Panc1 (cell line): ENCODE data around the gene TMEM170A. TPM values are rescaled to one million over a fixed set of nuclear protein-coding genes. Genes with fewer than 3 reads are reported as not detected.

Experiments used
- ATAC-seq: fragments of 200-7000 bp; cut with Tn5 transposase; 2 replicates; pipeline ENCODE4 v1.9.1; 2020; ENCODE audit warnings: mild to moderate bottlenecking, moderate library complexity
- BruUV-seq: library from RNA; stranded (reverse); fragments of 400-500 nt; replicated peaks from 2 replicates; lab custom pipeline; 2021; lab: Mats Ljungman, UMichigan
- CTCF ChIA-PET: fragments of 300-600 bp; sonication (Branson Sonifier 250); formaldehyde crosslinking; loops from one replicate; lab custom pipeline; 2022; ENCODE audit warnings: antibody characterized with exemption; lab: Charles Lee
- POLR2A ChIA-PET: fragments of 300-600 bp; sonication (Branson Sonifier 250); formaldehyde crosslinking; loops from one replicate; lab custom pipeline; 2022; ENCODE audit warnings: antibody characterized with exemption; lab: Charles Lee
- DNase-seq: peaks from one replicate; pipeline ENCODE4 v3.0.0-alpha.2; 2010; ENCODE audit warnings: low read depth, low spot score
- H3K27ac ChIP-seq: 2 replicates; pipeline ENCODE4 v1.5.1; 2011; ENCODE audit warnings: mild to moderate bottlenecking, low read length, inconsistent platforms
- H3K27me3 ChIP-seq: fragments of 200-500 bp; sonication (Bioruptor generic); 2 replicates; pipeline ENCODE4 v1.6.0; 2014; ENCODE audit warnings: low read length, inconsistent platforms; ENCODE audit not compliant: control insufficient read depth, insufficient read depth
- H3K36me3 ChIP-seq: fragments of 200-500 bp; sonication (Bioruptor generic); 2 replicates; pipeline ENCODE4 v1.5.1; 2014; ENCODE audit warnings: inconsistent platforms, mild to moderate bottlenecking, low read length, moderate library complexity; ENCODE audit not compliant: control insufficient read depth, insufficient read depth
- H3K4me1 ChIP-seq: 2 replicates; pipeline ENCODE4 v1.5.1; 2011; ENCODE audit warnings: inconsistent platforms, mild to moderate bottlenecking, low read length, moderate library complexity; ENCODE audit not compliant: control insufficient read depth, insufficient read depth
- H3K4me3 ChIP-seq, 2 experiments: 2 replicates each; pipeline ENCODE4 v1.5.1; 2011 to 2012; ENCODE audit warnings: low read depth in 2 of 2, low read length in 2 of 2, mild to moderate bottlenecking in 2 of 2, inconsistent platforms in 1 of 2, moderate library complexity in 1 of 2
- H3K9me3 ChIP-seq: fragments of 200-500 bp; sonication (Bioruptor generic); 2 replicates; pipeline ENCODE4 v1.5.1; 2014; ENCODE audit warnings: low read depth, mild to moderate bottlenecking, inconsistent platforms, low read length, moderate library complexity; ENCODE audit not compliant: control insufficient read depth, insufficient read depth
- POLR2AphosphoS5 ChIP-seq: IDR thresholded peaks from 2 replicates; pipeline ENCODE4 v1.6.1; 2012; ENCODE audit warnings: mild to moderate bottlenecking, low read depth, low read length, moderate library complexity
- SIN3A ChIP-seq: IDR thresholded peaks from 2 replicates; pipeline ENCODE4 v1.6.1; 2012; ENCODE audit warnings: low read depth, mild to moderate bottlenecking, low read length, moderate library complexity, borderline replicate concordance; ENCODE audit not compliant: insufficient read depth
- TCF7L2 ChIP-seq: IDR thresholded peaks from 2 replicates; pipeline ENCODE4 v1.6.1; 2011; ENCODE audit warnings: mild to moderate bottlenecking, low read depth, low read length, inconsistent platforms
- in situ Hi-C: cut with HindIII; loops from 2 replicates; pipeline ENCODE4 v1.10.0; 2016; ENCODE audit warnings: low sequenced_read_pairs, low pct_unique_long_range_greater_than_20kb
- intact Hi-C: fragments of 100-400 bp; cut with micrococcal nuclease; formaldehyde crosslinking; loops from one replicate; pipeline ENCODE4 v1.10.0; 2022; ENCODE audit not compliant: unreplicated experiment
- total RNA-seq: library from RNA; stranded (reverse); gene quantifications from one replicate; pipeline ENCODE4 v1.2.1, GENCODE V29; 2021; ENCODE audit not compliant: unreplicated experiment
- TF ChIP-seq, protein P1 (sequence below): fragments of 450-650 bp; IDR thresholded peaks from 2 replicates; pipeline ENCODE4 v1.5.1; 2017; ENCODE audit warnings: mild to moderate bottlenecking
- TF ChIP-seq, protein P2 (sequence below), 2 experiments: IDR thresholded peaks; 2 replicates each; pipeline ENCODE4 v1.6.1; 2011 to 2012; ENCODE audit warnings: low read depth in 2 of 2, control low read depth in 1 of 2, low read length in 1 of 2, mild to moderate bottlenecking in 1 of 2, moderate library complexity in 1 of 2; ENCODE audit not compliant: insufficient read depth in 1 of 2

The TMEM170A gene
- total RNA-seq, 1 experiment from 2014 or later = 19.0 TPM

DNA sequence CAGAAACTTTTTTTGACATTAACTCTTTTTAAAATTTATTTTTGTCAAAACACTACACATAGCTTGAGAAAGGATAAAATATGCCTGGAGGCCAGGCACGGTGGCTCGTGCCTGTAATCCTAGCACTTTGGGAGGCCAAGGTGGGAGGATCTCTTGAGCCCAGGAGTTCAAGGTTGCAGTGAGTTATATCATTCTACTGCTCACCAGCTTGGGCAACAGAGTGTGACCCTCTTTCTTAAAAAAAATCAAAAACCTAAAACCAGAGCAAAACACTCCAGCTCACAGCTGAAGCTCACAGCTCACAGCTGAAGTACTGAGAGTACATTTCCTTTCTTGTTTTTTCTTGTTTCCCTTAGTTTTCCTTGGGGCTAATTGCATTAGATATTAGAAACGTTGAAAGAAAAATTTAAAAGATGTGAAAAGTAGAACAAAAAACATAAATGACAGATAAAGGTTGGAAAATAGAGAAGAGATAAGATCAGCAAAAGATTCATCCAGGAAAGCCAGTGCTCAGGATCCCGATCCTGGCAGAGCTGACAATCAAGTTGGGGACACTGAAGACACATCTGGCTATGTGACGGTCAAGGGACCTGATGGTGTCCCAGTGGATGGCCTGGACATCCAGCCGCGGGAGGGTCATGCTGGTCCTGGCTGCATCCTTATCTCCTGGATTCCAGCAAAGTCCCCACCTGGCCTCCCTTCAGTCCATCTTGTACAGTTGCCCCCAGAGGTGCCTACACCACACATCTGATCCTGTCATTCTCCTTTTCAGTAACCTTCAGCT is 20.9 kb upstream of the TMEM170A start:
- no TSS peak for BruUV-seq
- in situ Hi-C loops (no loop called here), intact Hi-C loops (no loop called here)
- Histone ChIP-seq H3K9me3 (no peaks in the 10 kb centered on the region), H3K36me3 (no peaks in the 10 kb centered on the region), H3K4me1 (no peaks in the 10 kb centered on the region), H3K27ac (no peak overlapping the region), H3K27me3 (no peaks in the 10 kb centered on the region), H3K4me3 (no peak overlapping the region)
- POLR2A ChIA-PET = no interaction called here
- TF ChIP-seq, protein P1, sequence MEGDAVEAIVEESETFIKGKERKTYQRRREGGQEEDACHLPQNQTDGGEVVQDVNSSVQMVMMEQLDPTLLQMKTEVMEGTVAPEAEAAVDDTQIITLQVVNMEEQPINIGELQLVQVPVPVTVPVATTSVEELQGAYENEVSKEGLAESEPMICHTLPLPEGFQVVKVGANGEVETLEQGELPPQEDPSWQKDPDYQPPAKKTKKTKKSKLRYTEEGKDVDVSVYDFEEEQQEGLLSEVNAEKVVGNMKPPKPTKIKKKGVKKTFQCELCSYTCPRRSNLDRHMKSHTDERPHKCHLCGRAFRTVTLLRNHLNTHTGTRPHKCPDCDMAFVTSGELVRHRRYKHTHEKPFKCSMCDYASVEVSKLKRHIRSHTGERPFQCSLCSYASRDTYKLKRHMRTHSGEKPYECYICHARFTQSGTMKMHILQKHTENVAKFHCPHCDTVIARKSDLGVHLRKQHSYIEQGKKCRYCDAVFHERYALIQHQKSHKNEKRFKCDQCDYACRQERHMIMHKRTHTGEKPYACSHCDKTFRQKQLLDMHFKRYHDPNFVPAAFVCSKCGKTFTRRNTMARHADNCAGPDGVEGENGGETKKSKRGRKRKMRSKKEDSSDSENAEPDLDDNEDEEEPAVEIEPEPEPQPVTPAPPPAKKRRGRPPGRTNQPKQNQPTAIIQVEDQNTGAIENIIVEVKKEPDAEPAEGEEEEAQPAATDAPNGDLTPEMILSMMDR = no peak
- no peak for TF ChIP-seq TCF7L2
- no peak for TF ChIP-seq POLR2AphosphoS5
- no peak for TF ChIP-seq SIN3A
- TF ChIP-seq, protein P2, sequence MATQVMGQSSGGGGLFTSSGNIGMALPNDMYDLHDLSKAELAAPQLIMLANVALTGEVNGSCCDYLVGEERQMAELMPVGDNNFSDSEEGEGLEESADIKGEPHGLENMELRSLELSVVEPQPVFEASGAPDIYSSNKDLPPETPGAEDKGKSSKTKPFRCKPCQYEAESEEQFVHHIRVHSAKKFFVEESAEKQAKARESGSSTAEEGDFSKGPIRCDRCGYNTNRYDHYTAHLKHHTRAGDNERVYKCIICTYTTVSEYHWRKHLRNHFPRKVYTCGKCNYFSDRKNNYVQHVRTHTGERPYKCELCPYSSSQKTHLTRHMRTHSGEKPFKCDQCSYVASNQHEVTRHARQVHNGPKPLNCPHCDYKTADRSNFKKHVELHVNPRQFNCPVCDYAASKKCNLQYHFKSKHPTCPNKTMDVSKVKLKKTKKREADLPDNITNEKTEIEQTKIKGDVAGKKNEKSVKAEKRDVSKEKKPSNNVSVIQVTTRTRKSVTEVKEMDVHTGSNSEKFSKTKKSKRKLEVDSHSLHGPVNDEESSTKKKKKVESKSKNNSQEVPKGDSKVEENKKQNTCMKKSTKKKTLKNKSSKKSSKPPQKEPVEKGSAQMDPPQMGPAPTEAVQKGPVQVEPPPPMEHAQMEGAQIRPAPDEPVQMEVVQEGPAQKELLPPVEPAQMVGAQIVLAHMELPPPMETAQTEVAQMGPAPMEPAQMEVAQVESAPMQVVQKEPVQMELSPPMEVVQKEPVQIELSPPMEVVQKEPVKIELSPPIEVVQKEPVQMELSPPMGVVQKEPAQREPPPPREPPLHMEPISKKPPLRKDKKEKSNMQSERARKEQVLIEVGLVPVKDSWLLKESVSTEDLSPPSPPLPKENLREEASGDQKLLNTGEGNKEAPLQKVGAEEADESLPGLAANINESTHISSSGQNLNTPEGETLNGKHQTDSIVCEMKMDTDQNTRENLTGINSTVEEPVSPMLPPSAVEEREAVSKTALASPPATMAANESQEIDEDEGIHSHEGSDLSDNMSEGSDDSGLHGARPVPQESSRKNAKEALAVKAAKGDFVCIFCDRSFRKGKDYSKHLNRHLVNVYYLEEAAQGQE (IDR thresholded peaks at IDR 0.05; ENCODE audit: insufficient read depth in 1 of 2, low read depth in 2 of 2, low read length in 1 of 2) = no peak
- no peak for DNase-seq
- no peak for ATAC-seq
- CTCF ChIA-PET = no interaction called here

DNA sequence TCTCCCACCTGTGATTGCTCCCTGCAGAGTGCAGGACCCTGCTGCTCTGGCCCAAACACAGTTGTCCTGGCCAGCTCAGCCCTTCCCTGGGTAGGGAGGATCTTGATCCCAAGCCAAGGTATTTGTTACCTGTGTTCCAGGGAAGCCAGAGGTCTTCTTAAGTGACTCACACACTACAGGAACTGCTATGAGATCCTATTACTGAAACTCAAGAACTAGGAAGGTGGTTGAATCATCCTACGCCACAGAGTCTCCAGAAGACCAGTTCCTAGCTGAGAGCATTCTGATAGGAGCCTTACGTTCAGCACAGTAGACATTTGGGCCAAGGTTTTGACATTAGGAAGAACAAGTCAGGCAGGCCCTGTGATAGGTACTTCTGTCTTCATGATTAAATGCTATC is 18.7 kb upstream of the TMEM170A start:
- no peak for TF ChIP-seq TCF7L2
- TF ChIP-seq, protein P1 = no peak
- TF ChIP-seq POLR2AphosphoS5 = no peak
- TF ChIP-seq SIN3A = no peak
- TF ChIP-seq, protein P2 (IDR thresholded peaks at IDR 0.05; ENCODE audit: insufficient read depth in 1 of 2, low read depth in 2 of 2, low read length in 1 of 2) = no peak
- in situ Hi-C loops = no loop called here
- no peaks in the 10 kb centered on the region for H3K36me3 ChIP-seq
- no TSS peak for BruUV-seq
- ChIA-PET POLR2A (no interaction called here), CTCF (no interaction called here)
- no peak overlapping the region for H3K27ac ChIP-seq
- H3K9me3 ChIP-seq = no peaks in the 10 kb centered on the region
- no peak for ATAC-seq
- H3K27me3 ChIP-seq = no peaks in the 10 kb centered on the region
- intact Hi-C loops = no loop called here
- DNase-seq = no peak
- H3K4me1 ChIP-seq = no peaks in the 10 kb centered on the region
- no peak overlapping the region for H3K4me3 ChIP-seq
